K562 (cell line): Measurements from ENCODE around the gene SLC30A9. TPM values are rescaled to one million over a fixed set of nuclear protein-coding genes. Genes with fewer than 3 reads are reported as not detected.

Source experiments
- ATAC-seq: fragments of 200-7000 bp; cut with Tn5 transposase; 3 replicates; pipeline ENCODE4 v1.9.1; 2020; ENCODE audit warnings: moderate library complexity
- BruUV-seq: library from RNA; stranded (reverse); fragments of 400-500 nt; replicated peaks from 2 replicates; lab custom pipeline; 2021; lab: Mats Ljungman, UMichigan
- CTCF ChIA-PET: fragments of 300-600 bp; formaldehyde crosslinking; extraction: SDS; loops from one replicate; lab custom pipeline; 2021; ENCODE audit warnings: low intra/inter-chr PET ratio; lab: Yijun Ruan, JAX
- POLR2A ChIA-PET: fragments of 300-600, 350-650 bp; sonication (Branson Sonifier 250); formaldehyde crosslinking; extraction: SDS; loops from one replicate; lab custom pipeline; 2021; ENCODE audit warnings: antibody characterized with exemption, inconsistent platforms; lab: Yijun Ruan, JAX
- DNase-seq, 4 experiments: peaks; one replicate each; pipeline versions ENCODE4 v3.0.0 to v3.0.0-alpha.2; 2011 to 2018; ENCODE audit warnings: low spot score in 3 of 4, mixed read lengths in 3 of 4; ENCODE audit errors: extremely low read depth in 1 of 4
- FAIRE-seq: peaks from 2 replicates; lab custom pipeline; 2011; peaks lifted over from hg19 to GRCh38; lab: Jason Lieb, UNC
- H2AFZ ChIP-seq: 2 replicates; pipeline ENCODE4 v1.6.0; 2011; ENCODE audit warnings: low read depth, low read length, control low read depth, inconsistent platforms
- H3K27ac ChIP-seq: fragments of 200-600 bp; 3 replicates; pipeline ENCODE4 v1.8.0; 2011; ENCODE audit warnings: low read depth, mild to moderate bottlenecking, control low read depth, inconsistent platforms, low read length, moderate library complexity, mixed read lengths; ENCODE audit errors: extremely low read depth
- H3K27me3 ChIP-seq, 2 experiments: fragments of 300-600 bp in 1 of 2; 2 replicates in 1 of 2; 3 replicates in 1 of 2; pipeline versions ENCODE4 v1.6.0 to v1.8.0; 2011; ENCODE audit warnings: inconsistent platforms in 2 of 2, low read length in 2 of 2, mild to moderate bottlenecking in 1 of 2, mixed read lengths in 1 of 2, moderate library complexity in 1 of 2; ENCODE audit not compliant: control insufficient read depth in 2 of 2, insufficient read depth in 2 of 2
- H3K36me3 ChIP-seq: fragments of 300-600 bp; 3 replicates; pipeline ENCODE4 v1.8.0; 2011; ENCODE audit warnings: mild to moderate bottlenecking, low read length, inconsistent platforms; ENCODE audit not compliant: control insufficient read depth, insufficient read depth
- H3K4me1 ChIP-seq, 2 experiments: fragments of 200-600 bp in 1 of 2; replicated peaks in 1 of 2; 2 replicates in 1 of 2; 3 replicates in 1 of 2; pipeline versions ENCODE4 v1.5.1 to v1.8.0; 2011; ENCODE audit warnings: inconsistent platforms in 2 of 2, low read length in 2 of 2, mild to moderate bottlenecking in 1 of 2, mixed read lengths in 1 of 2, moderate library complexity in 1 of 2; ENCODE audit not compliant: control insufficient read depth in 2 of 2, insufficient read depth in 2 of 2
- H3K4me2 ChIP-seq: 2 replicates; pipeline ENCODE4 v1.6.1; 2011; ENCODE audit warnings: low read length, control low read depth, inconsistent platforms, mixed read lengths; ENCODE audit not compliant: insufficient read depth
- H3K4me3 ChIP-seq: fragments of 200-600 bp; sonication (generic), shearing (Covaris generic); 2 replicates; pipeline ENCODE4 v1.5.1; 2016; ENCODE audit warnings: control low read depth, inconsistent platforms
- H3K79me2 ChIP-seq: fragments of 200-600 bp; 3 replicates; pipeline ENCODE4 v1.8.0; 2011; ENCODE audit warnings: low read length, inconsistent platforms; ENCODE audit not compliant: control insufficient read depth, insufficient read depth
- H3K9ac ChIP-seq, 2 experiments: 2 replicates each; pipeline versions ENCODE4 v1.6.0 to v1.6.1; 2011; ENCODE audit warnings: low read depth in 2 of 2, low read length in 2 of 2, control low read depth in 1 of 2, inconsistent platforms in 1 of 2, mild to moderate bottlenecking in 1 of 2, mixed read lengths in 1 of 2; ENCODE audit not compliant: insufficient read depth in 1 of 2
- H3K9me1 ChIP-seq: one replicate; pipeline ENCODE4 v1.6.0; 2011; ENCODE audit warnings: inconsistent platforms, mild to moderate bottlenecking, low read length, moderate library complexity; ENCODE audit not compliant: control insufficient read depth, insufficient read depth
- H3K9me3 ChIP-seq: replicated peaks from 2 replicates; pipeline ENCODE4 v1.5.1; 2011; ENCODE audit warnings: low read depth, low read length, inconsistent platforms; ENCODE audit not compliant: control insufficient read depth, insufficient read depth
- H4K20me1 ChIP-seq: replicated peaks from 2 replicates; pipeline ENCODE4 v1.6.1; 2011; ENCODE audit warnings: low read length, inconsistent platforms, mixed read lengths; ENCODE audit not compliant: control insufficient read depth, insufficient read depth
- CHD7 ChIP-seq: fragments of 200-600 bp; sonication (generic); IDR thresholded peaks from one replicate; pipeline ENCODE4 v1.6.1; 2012; ENCODE audit warnings: mild to moderate bottlenecking, low read depth, low read length, inconsistent platforms
- KLF13 ChIP-seq: fragments of 450-650 bp; IDR thresholded peaks from 2 replicates; pipeline ENCODE4 v1.6.1; 2016; ENCODE audit warnings: missing genetic modification characterization, low read depth, mild to moderate bottlenecking, missing compliant biosample characterization, moderate library complexity, borderline replicate concordance
- LARP7 ChIP-seq: fragments of 450-650 bp; IDR thresholded peaks from 2 replicates; pipeline ENCODE4 v1.6.1; 2016
- PTTG1 ChIP-seq: fragments of 450-650 bp; IDR thresholded peaks from 2 replicates; pipeline ENCODE4 v1.6.1; 2016; ENCODE audit warnings: low read depth, mild to moderate bottlenecking, missing genetic modification characterization, missing compliant biosample characterization
- ZNF431 ChIP-seq: sonication (generic); formaldehyde crosslinking; IDR thresholded peaks from 2 replicates; pipeline ENCODE4 v1.8.0; 2022; ENCODE audit warnings: mild to moderate bottlenecking, missing genetic modification reagents
- in situ Hi-C: fragments of 300-500 bp; cut with MboI; formaldehyde crosslinking; loops from 4 replicates; pipeline ENCODE4 v1.15.0; 2018; ENCODE audit warnings: inconsistent platforms, mixed read lengths
- intact Hi-C: fragments of 100-400 bp; cut with micrococcal nuclease; formaldehyde crosslinking; loops from 2 replicates; pipeline ENCODE4 v1.14.2; 2022
- polyA plus RNA-seq, 8 experiments: library from polyadenylated mRNA; depleted of rRNA in 4 of 8; stranded (reverse) in 5 of 8; unstranded in 3 of 8; fragments of >200 nt; fragmentation: Nextera tagmentation in 2 of 8; fragmentation: Illumina TruSeq in 1 of 8; extraction: Ambion mirVana in 2 of 8; extraction: Trizol in 1 of 8; gene quantifications; 2 replicates each; pipeline versions ENCODE4 v1.2.1 to v1.2.3, GENCODE V29; 2011 to 2014; ENCODE audit warnings: inconsistent platforms in 1 of 8, missing spikeins in 1 of 8
- total RNA-seq, 7 experiments: library from RNA; depleted of rRNA in 6 of 7; stranded (reverse); fragments of >200 nt in 6 of 7; fragmentation: Illumina TruSeq in 2 of 7; extraction: Trizol in 2 of 7; gene quantifications; 2 replicates each; pipeline versions ENCODE4 v1.2.1 to v1.2.3, GENCODE V29; 2011 to 2021; ENCODE audit warnings: low replicate concordance in 1 of 7

The SLC30A9 gene
- total and polyA plus RNA-seq, 9 of the 15 experiments (the other 6 are each of a cell fraction or from before 2014, with no cell fraction given): 14.7 to 73.5 (median 51.6) TPM

DNA sequence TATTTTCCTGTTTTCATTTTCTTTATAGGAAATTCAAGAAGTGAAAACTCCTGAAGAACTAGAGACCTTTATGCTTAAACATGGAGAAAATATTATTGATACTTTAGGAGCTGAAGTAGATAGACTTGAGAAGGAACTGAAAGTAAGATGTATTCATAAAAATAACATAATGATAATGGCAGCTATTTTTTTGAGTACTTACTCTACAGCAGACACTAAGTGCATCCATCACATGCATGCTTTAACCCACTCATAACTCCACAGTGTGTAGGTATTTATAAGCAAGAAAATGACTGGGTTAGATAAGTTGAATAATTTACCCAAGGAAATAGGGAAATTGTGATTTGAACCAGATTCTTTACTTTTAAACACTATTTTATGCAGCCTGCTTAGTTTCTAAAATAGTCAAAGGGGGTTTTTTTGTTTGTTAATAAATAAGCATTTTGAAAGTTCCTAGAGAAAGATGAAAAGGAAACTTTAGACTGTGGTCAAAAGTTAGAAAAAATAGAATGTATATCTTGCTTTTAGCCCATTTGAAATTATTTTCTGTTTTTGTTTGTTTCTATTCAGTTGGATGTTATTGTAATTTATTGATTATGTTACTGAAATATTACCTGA, 88.0 kb downstream of the SLC30A9 start:
- no peaks in the 10 kb centered on the region for H3K79me2 ChIP-seq
- H3K9me1 ChIP-seq: no peaks in the 10 kb centered on the region
- H3K4me3 ChIP-seq: no peak overlapping the region
- ChIA-PET POLR2A (no interaction called here), CTCF (no interaction called here)
- no peaks in the 10 kb centered on the region for H4K20me1 ChIP-seq
- no peaks in the 10 kb centered on the region for H3K27me3 ChIP-seq
- H3K4me2 ChIP-seq: no peak overlapping the region
- H3K4me1 ChIP-seq: no peaks in the 10 kb centered on the region
- BruUV-seq: no TSS peak
- no peaks in the 10 kb centered on the region for H3K9me3 ChIP-seq
- H3K27ac ChIP-seq: no peak overlapping the region
- intact Hi-C loops (no loop called here), in situ Hi-C loops (no loop called here)
- peaks cover 20% of the 10 kb centered on the region for H3K36me3 ChIP-seq
- FAIRE-seq (no peak), DNase-seq (no peak), ATAC-seq (no peak)
- no peak overlapping the region for H2AFZ ChIP-seq
- no peak overlapping the region for H3K9ac ChIP-seq
- TF ChIP-seq ZNF431 (CRISPR knock-in tag) (no peak), KLF13 (no peak), LARP7 (no peak), PTTG1 (tag) (no peak), CHD7 (no peak)
